Cerebellar cortex (tissue), 1 donor: ENCODE results near the gene TRPM4.

Experiments
- DNase-seq: peaks from one replicate; pipeline ENCODE4 v3.0.0-alpha.2; 2015; ENCODE audit warnings: low spot score

Gene TRPM4

GRCh38 chr19:49231804-49232203 lies 74.2 kb downstream of the TRPM4 start:
- no peak for DNase-seq

GRCh38 chr19:49233163-49233562 lies 75.6 kb downstream of the TRPM4 start:
- DNase-seq: no peak

- DNase-seq: no peak
These were observed 84.2 kb downstream of the TRPM4 start for GRCh38 chr19:49241769-49242168.

DNA sequence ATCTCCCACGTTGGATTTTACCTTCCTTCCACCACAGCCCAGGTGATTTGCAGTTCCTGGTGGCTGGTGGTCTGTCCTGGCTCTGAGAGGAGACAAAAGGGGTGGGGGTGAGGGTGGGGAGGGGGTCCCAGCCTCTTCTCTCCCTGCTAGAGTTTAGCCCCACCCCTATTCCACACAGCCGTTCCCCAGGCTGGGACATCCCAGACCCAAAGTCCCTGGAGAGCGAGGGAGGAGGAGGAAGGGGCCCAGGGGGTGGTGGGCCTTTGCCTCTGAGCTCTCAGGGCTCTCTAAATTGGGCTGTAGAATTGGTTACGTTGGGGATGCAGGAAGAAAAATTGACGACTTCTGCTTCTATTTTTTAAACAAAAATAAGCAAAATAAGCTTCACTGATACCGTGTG lies 85.5 kb downstream of the TRPM4 start:
- DNase-seq: no peak

- no peak for DNase-seq
These were observed 86.1 kb downstream of the TRPM4 start for GRCh38 chr19:49243726-49244125.

DNA sequence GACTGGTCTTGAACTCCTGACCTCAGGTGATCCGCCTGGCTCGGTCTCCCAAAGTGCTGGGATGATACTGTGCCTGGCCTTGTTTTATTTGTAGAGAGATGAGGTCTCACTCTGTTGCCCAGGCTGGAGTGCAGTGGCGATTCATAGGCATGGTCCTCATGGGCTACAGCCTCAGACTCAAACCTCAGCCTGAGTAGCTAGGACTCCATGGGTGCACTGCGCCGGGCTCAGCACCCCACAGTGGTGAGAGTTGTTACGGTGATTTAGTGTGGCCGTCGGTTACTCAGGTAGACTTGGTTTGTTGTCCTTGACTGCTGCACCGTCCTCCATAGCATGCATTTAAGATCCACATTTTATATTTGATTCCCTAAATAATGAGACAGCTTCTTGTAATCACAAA lies 86.7 kb downstream of the TRPM4 start:
- DNase-seq: no peak

GRCh38 chr19:49247676-49248075 lies 90.1 kb downstream of the TRPM4 start:
- DNase-seq: no peak

DNA sequence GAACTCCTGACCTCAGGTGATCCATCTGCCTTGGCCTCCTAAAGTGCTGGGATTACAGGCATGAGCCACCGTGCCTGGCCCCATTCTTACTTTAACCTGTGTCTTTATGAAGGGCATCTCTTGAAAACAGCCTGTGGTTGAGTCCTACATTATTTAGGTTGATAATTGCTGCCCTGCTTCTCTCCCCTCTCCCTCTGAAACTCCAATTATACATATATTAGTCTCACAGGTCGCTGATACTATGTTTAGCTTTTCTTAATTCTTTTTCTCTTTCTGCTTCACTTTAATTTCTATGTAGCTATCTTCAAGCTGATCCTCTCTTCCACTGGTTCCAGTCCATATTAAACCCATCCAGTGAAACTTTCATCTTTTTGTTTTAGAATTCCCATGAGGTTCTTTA lies 92.3 kb downstream of the TRPM4 start:
- no peak for DNase-seq

GRCh38 chr19:49255674-49256073 lies 98.1 kb downstream of the TRPM4 start:
- no peak for DNase-seq

DNA sequence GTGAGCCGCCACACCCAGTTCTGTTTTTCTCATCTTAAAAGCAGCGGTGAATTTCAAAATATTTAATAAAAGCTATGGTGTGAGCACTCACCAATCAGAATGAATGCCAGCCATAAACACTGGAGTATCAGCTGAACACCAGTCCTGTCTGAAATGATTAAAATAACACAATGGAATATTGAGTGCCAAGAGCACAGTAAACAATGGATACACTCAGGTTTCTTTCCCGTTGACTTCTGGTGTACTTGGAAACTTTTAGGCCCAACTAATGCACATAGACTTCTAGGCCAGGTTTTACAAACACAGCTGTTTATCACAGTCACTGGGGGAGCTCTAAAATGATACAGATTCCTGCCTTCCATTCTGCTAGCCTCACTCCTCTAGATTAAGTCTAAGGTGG lies 99.1 kb downstream of the TRPM4 start:
- DNase-seq: no peak
